H1 (cell line): ENCODE measurements around the gene LBP. TPM values are rescaled to one million over a fixed set of nuclear protein-coding genes. Genes with fewer than 3 reads are reported as not detected.

Source experiments
- CTCF ChIA-PET: fragments of 300-600 bp; sonication (Branson Sonifier 250); formaldehyde crosslinking; loops from one replicate; lab custom pipeline; 2021; ENCODE audit not compliant: partially characterized antibody; lab: Charles Lee
- POLR2A ChIA-PET: fragments of 300-600 bp; sonication (Branson Sonifier 250); formaldehyde crosslinking; loops from one replicate; lab custom pipeline; 2021; ENCODE audit warnings: inconsistent platforms; ENCODE audit not compliant: partially characterized antibody; lab: Charles Lee
- DNase-seq, 2 experiments: peaks; one replicate each; pipeline versions ENCODE4 v3.0.0 to v3.0.0-alpha.2; 2010 to 2022; ENCODE audit warnings: low spot score in 2 of 2, low read depth in 1 of 2, mixed read lengths in 1 of 2
- FAIRE-seq: peaks from 2 replicates; lab custom pipeline; 2011; peaks lifted over from hg19 to GRCh38; lab: Jason Lieb, UNC
- H2AFZ ChIP-seq: 2 replicates; pipeline ENCODE4 v1.8.1; 2012; ENCODE audit warnings: low read length, inconsistent platforms
- H2AK5ac ChIP-seq: 2 replicates; pipeline ENCODE4 v1.6.1; 2013; ENCODE audit warnings: low read depth, low read length
- H2BK120ac ChIP-seq: replicated peaks from 2 replicates; pipeline ENCODE3; 2013; ENCODE audit warnings: low read depth, low read length, inconsistent platforms
- H2BK12ac ChIP-seq: 2 replicates; pipeline ENCODE4 v1.6.1; 2013; ENCODE audit warnings: low read depth, low read length
- H2BK15ac ChIP-seq: 2 replicates; pipeline ENCODE4 v1.6.1; 2013; ENCODE audit warnings: low read length
- H2BK20ac ChIP-seq: 2 replicates; pipeline ENCODE4 v1.6.1; 2013; ENCODE audit warnings: low read length
- H2BK5ac ChIP-seq: 2 replicates; pipeline ENCODE4 v1.6.1; 2013; ENCODE audit warnings: low read depth, low read length
- H3K14ac ChIP-seq: 2 replicates; pipeline ENCODE4 v1.6.1; 2013; ENCODE audit warnings: inconsistent platforms; ENCODE audit not compliant: insufficient read length
- H3K18ac ChIP-seq: 2 replicates; pipeline ENCODE4 v1.6.1; 2013; ENCODE audit warnings: low read length; ENCODE audit errors: extremely low read depth
- H3K23ac ChIP-seq: 2 replicates; pipeline ENCODE4 v1.6.1; 2013; ENCODE audit warnings: inconsistent platforms; ENCODE audit not compliant: insufficient read length
- H3K23me2 ChIP-seq: 2 replicates; pipeline ENCODE4 v1.6.1; 2013; ENCODE audit warnings: low read depth, low read length
- H3K27ac ChIP-seq: 2 replicates; pipeline ENCODE4 v1.6.1; 2011; ENCODE audit warnings: low read depth, low read length, inconsistent platforms
- H3K27me3 ChIP-seq, 4 experiments: replicated peaks in 1 of 4; 1 replicate in 1 of 4; 2 replicates in 3 of 4; pipeline versions ENCODE4 v1.6.1 to v1.8.1; 2011 to 2013; ENCODE audit warnings: low read length in 3 of 4, mild to moderate bottlenecking in 3 of 4, inconsistent platforms in 2 of 4, mixed read lengths in 2 of 4, moderate library complexity in 1 of 4; ENCODE audit not compliant: control insufficient read depth in 3 of 4, insufficient read depth in 3 of 4; ENCODE audit errors: extremely low read depth in 1 of 4
- H3K36me3 ChIP-seq, 4 experiments: 2 replicates each; pipeline versions ENCODE4 v1.6.1 to v1.8.1; 2011 to 2013; ENCODE audit warnings: mild to moderate bottlenecking in 4 of 4, low read length in 3 of 4, moderate library complexity in 2 of 4, control low read depth in 1 of 4, inconsistent platforms in 1 of 4; ENCODE audit not compliant: insufficient read depth in 4 of 4, control insufficient read depth in 2 of 4
- H3K4ac ChIP-seq: replicated peaks from 2 replicates; pipeline ENCODE3; 2013; ENCODE audit warnings: low read length, low read depth, mixed read lengths, inconsistent platforms; ENCODE audit not compliant: insufficient read length
- H3K4me1 ChIP-seq, 4 experiments: replicated peaks in 1 of 4; 1 replicate in 1 of 4; 2 replicates in 3 of 4; pipeline versions ENCODE4 v1.6.1 to v1.8.1; 2011 to 2013; ENCODE audit warnings: low read length in 3 of 4, inconsistent platforms in 2 of 4, mixed read lengths in 1 of 4; ENCODE audit not compliant: insufficient read depth in 4 of 4, control insufficient read depth in 3 of 4
- H3K4me2 ChIP-seq, 2 experiments: 2 replicates each; pipeline versions ENCODE4 v1.6.1 to v1.8.1; 2011 to 2013; ENCODE audit warnings: low read depth in 2 of 2, low read length in 2 of 2, control low read depth in 1 of 2, inconsistent platforms in 1 of 2, mild to moderate bottlenecking in 1 of 2; ENCODE audit not compliant: insufficient read depth in 1 of 2
- H3K4me3 ChIP-seq, 4 experiments: fragments of 200-600, 300-600 bp in 1 of 4; sonication (generic), shearing (Covaris generic), sonication (Bioruptor Twin) in 1 of 4; 2 replicates each; pipeline versions ENCODE4 v1.5.1 to v1.8.1; 2011 to 2016; ENCODE audit warnings: low read length in 4 of 4, low read depth in 3 of 4, control low read depth in 2 of 4, inconsistent platforms in 2 of 4, mild to moderate bottlenecking in 2 of 4, mixed read lengths in 1 of 4, moderate library complexity in 1 of 4; ENCODE audit not compliant: insufficient read depth in 2 of 4; ENCODE audit errors: extremely low read depth in 1 of 4
- H3K56ac ChIP-seq: replicated peaks from 2 replicates; pipeline ENCODE3; 2013; ENCODE audit warnings: low read depth, mild to moderate bottlenecking, mixed read lengths, low read length, inconsistent platforms; ENCODE audit not compliant: insufficient read length
- H3K79me1 ChIP-seq: 2 replicates; pipeline ENCODE4 v1.6.1; 2013; ENCODE audit warnings: low read depth, low read length, control low read depth
- H3K79me2 ChIP-seq, 2 experiments: 2 replicates each; pipeline versions ENCODE4 v1.6.1 to v1.8.1; 2012 to 2013; ENCODE audit warnings: low read length in 2 of 2, mild to moderate bottlenecking in 2 of 2, inconsistent platforms in 1 of 2; ENCODE audit not compliant: insufficient read depth in 2 of 2, control insufficient read depth in 1 of 2
- H3K9ac ChIP-seq, 4 experiments: replicated peaks in 1 of 4; 1 replicate in 1 of 4; 2 replicates in 3 of 4; pipeline versions ENCODE4 v1.6.1 to v1.8.1; 2011 to 2013; ENCODE audit warnings: low read depth in 3 of 4, low read length in 3 of 4, control low read depth in 2 of 4, mild to moderate bottlenecking in 2 of 4, moderate library complexity in 2 of 4, inconsistent platforms in 1 of 4; ENCODE audit errors: extremely low read depth in 1 of 4
- H3K9me3 ChIP-seq, 2 experiments: 2 replicates each; pipeline versions ENCODE4 v1.6.1 to v1.8.1; 2012 to 2013; ENCODE audit warnings: mild to moderate bottlenecking in 2 of 2, moderate library complexity in 2 of 2, control low read depth in 1 of 2, inconsistent platforms in 1 of 2, low read depth in 1 of 2, low read length in 1 of 2, mixed read lengths in 1 of 2; ENCODE audit not compliant: insufficient read depth in 2 of 2
- H4K20me1 ChIP-seq, 2 experiments: replicated peaks in 1 of 2; 2 replicates each; pipeline versions ENCODE3 to v1.8.1; 2011 to 2013; ENCODE audit warnings: inconsistent platforms in 2 of 2, low read length in 2 of 2, mild to moderate bottlenecking in 1 of 2; ENCODE audit not compliant: insufficient read depth in 2 of 2, control insufficient read depth in 1 of 2
- H4K5ac ChIP-seq: 2 replicates; pipeline ENCODE4 v1.6.1; 2013; ENCODE audit warnings: low read length, low read depth, mixed read lengths, inconsistent platforms; ENCODE audit not compliant: insufficient read length
- H4K8ac ChIP-seq: 2 replicates; pipeline ENCODE4 v1.8.0; 2013; ENCODE audit warnings: mild to moderate bottlenecking, moderate library complexity, low read length, inconsistent platforms; ENCODE audit not compliant: insufficient read depth; ENCODE audit errors: extremely low read depth
- H4K91ac ChIP-seq: replicated peaks from 2 replicates; pipeline ENCODE3; 2013; ENCODE audit warnings: low read length, mixed read lengths, inconsistent platforms; ENCODE audit not compliant: insufficient read length
- CEBPB ChIP-seq: IDR thresholded peaks from 2 replicates; pipeline ENCODE4 v1.6.1; 2012; ENCODE audit warnings: low read depth, low read length
- CHD1 ChIP-seq: IDR thresholded peaks from 2 replicates; pipeline ENCODE4 v1.6.1; 2012; ENCODE audit warnings: low read depth, low read length, improper control_type of control experiment
- CTBP2 ChIP-seq: IDR thresholded peaks from 2 replicates; pipeline ENCODE4 v1.7.0; 2011; ENCODE audit warnings: borderline replicate concordance, mild to moderate bottlenecking, moderate library complexity, mixed read lengths, low read length; ENCODE audit not compliant: insufficient read depth, insufficient read length
- EGR1 ChIP-seq: IDR thresholded peaks from 2 replicates; pipeline ENCODE4 v1.6.1; 2011; ENCODE audit warnings: low read depth, low read length, borderline replicate concordance
- GTF2F1 ChIP-seq: IDR thresholded peaks from 2 replicates; pipeline ENCODE4 v1.6.1; 2012; ENCODE audit warnings: low read depth, low read length, improper control_type of control experiment, borderline replicate concordance
- HDAC2 ChIP-seq, 2 experiments: fragments of 300-600 bp in 1 of 2; sonication (generic) in 1 of 2; IDR thresholded peaks; 2 replicates each; pipeline ENCODE4 v1.6.1; 2011 to 2012; ENCODE audit warnings: low read depth in 2 of 2, low read length in 2 of 2, mild to moderate bottlenecking in 2 of 2, moderate library complexity in 2 of 2, borderline replicate concordance in 1 of 2, inconsistent platforms in 1 of 2
- POLR2A ChIP-seq, 2 experiments: IDR thresholded peaks; 1 replicate in 1 of 2; 2 replicates in 1 of 2; pipeline ENCODE4 v1.6.1; 2011; ENCODE audit warnings: low read depth in 2 of 2, low read length in 2 of 2, mild to moderate bottlenecking in 2 of 2; ENCODE audit errors: control extremely low read depth in 1 of 2
- RBBP5 ChIP-seq: IDR thresholded peaks from 2 replicates; pipeline ENCODE4 v1.7.1; 2012; ENCODE audit warnings: low read depth, mild to moderate bottlenecking, inconsistent platforms, low read length, moderate library complexity, borderline replicate concordance
- SIN3A ChIP-seq, 2 experiments: IDR thresholded peaks in 1 of 2; conservative IDR thresholded peaks in 1 of 2; 2 replicates each; pipeline ENCODE4 v1.6.1; 2011 to 2012; ENCODE audit warnings: low read length in 2 of 2, improper control_type of control experiment in 1 of 2, low read depth in 1 of 2, mild to moderate bottlenecking in 1 of 2
- SIRT6 ChIP-seq: IDR thresholded peaks from one replicate; pipeline ENCODE4 v1.7.1; 2012; ENCODE audit warnings: low read length, inconsistent platforms
- SP1 ChIP-seq: IDR thresholded peaks from 2 replicates; pipeline ENCODE4 v1.6.1; 2011; ENCODE audit warnings: low read depth, low read length
- TAF1 ChIP-seq: IDR thresholded peaks from 2 replicates; pipeline ENCODE4 v1.6.1; 2011; ENCODE audit warnings: mild to moderate bottlenecking, low read depth, low read length
- TBP ChIP-seq: IDR thresholded peaks from 2 replicates; pipeline ENCODE4 v1.6.1; 2011; ENCODE audit warnings: low read depth, low read length, improper control_type of control experiment
- TEAD4 ChIP-seq: IDR thresholded peaks from 2 replicates; pipeline ENCODE4 v1.6.1; 2012; ENCODE audit warnings: low read depth, low read length, inconsistent platforms, mixed read lengths
- WGBS, 2 experiments: shearing (Covaris generic) in 1 of 2; methylation state at CpG; one replicate each; pipeline versions ENCODE4 v1.1.6 to v1.1.7; 2013 to 2015; ENCODE audit warnings: low lambda C conversion rate in 2 of 2, mixed read lengths in 2 of 2, inconsistent platforms in 1 of 2, low coverage in 1 of 2, missing lambda C conversion rate in 1 of 2; ENCODE audit not compliant: insufficient replicate concordance in 2 of 2, insufficient coverage in 1 of 2, insufficient read length in 1 of 2; ENCODE audit errors: extremely low coverage in 1 of 2, missing lambda C conversion rate in 1 of 2; 5-methylcytosine and 5-hydroxymethylcytosine counted together
- polyA plus RNA-seq, 7 experiments: library from polyadenylated mRNA; depleted of rRNA in 3 of 7; stranded (reverse) in 5 of 7; unstranded in 2 of 7; fragments of >200 nt in 5 of 7; fragments of 200-250 nt in 2 of 7; gene quantifications; 1 replicate in 5 of 7; 2 replicates in 1 of 7; 4 replicates in 1 of 7; pipeline versions ENCODE4 v1.2.1 to v1.2.3, GENCODE V29; 2011 to 2013; ENCODE audit warnings: missing spikeins in 2 of 7, mixed read lengths in 2 of 7
- total RNA-seq: library from RNA; stranded (reverse); fragmentation: NEBNext Ultra II Directional; extraction: Animal tissue kit (Norgen Biotek cat#: 25700); gene quantifications from 2 replicates; pipeline ENCODE4 v1.2.1, GENCODE V29; 2021
- TF ChIP-seq, protein P1 (sequence below): IDR thresholded peaks from 2 replicates; pipeline ENCODE4 v1.6.1; 2012; ENCODE audit warnings: inconsistent platforms

LBP gene
- total and polyA plus RNA-seq, 2 of the 8 experiments (the other 6 are each of a cell fraction or from before 2014, with no cell fraction given), result 0.60 to 0.63 TPM

DNA sequence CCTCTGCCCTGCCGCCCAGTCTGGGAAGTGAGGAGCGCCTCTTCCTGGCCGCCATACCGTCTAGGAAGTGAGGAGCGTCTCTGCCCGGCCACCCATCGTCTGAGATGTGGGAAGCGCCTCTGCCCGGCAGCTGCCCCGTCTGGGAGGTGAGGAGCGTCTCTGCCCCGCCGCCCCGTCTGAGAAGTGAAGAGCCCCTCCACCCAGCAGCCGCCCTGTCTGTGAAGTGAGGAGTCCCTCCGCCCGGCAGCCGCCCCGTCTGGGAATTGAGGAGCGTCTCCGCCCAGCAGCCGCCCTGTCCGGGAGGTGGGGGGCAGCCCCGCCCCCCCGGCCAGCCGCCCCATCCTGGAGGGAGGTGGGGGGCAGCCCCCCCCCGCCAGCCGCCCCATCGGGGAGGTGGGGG is 61.0 kb downstream of the LBP start:
- CTCF ChIA-PET, result interaction anchor here (1.5 to 16.7 kb wide), 7 partner anchors 14 to 78 kb away, joined by 3 to 231 read pairs (median 14); no protein-coding TSS in a partner anchor
- H3K9ac ChIP-seq, result no peak overlapping the region
- H3K27ac ChIP-seq, result no peak overlapping the region
- no peak overlapping the region for H2AK5ac ChIP-seq
- TF ChIP-seq TAF1 (no peak), RBBP5 (no peak), TBP (no peak), HDAC2 (IDR thresholded peaks at IDR 0.05; ENCODE audit: borderline replicate concordance in 1 of 2, low read depth in 2 of 2, low read length in 2 of 2) (no peak), POLR2A (IDR thresholded peaks at IDR 0.05; ENCODE audit: control extremely low read depth in 1 of 2, low read depth in 2 of 2, low read length in 2 of 2) (no peak), CEBPB (no peak), SIN3A (conservative IDR thresholded peaks at IDR 0.05 in 1 of 2, IDR thresholded peaks at IDR 0.05 in 1 of 2; ENCODE audit: low read depth in 1 of 2, low read length in 2 of 2) (no peak), SP1 (no peak), CTBP2 (no peak), SIRT6 (no peak), CHD1 (no peak), TEAD4 (no peak), EGR1 (no peak), GTF2F1 (no peak)
- TF ChIP-seq, protein P1, sequence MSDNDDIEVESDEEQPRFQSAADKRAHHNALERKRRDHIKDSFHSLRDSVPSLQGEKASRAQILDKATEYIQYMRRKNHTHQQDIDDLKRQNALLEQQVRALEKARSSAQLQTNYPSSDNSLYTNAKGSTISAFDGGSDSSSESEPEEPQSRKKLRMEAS, result no peak
- H2BK120ac ChIP-seq, result no peak overlapping the region
- H3K56ac ChIP-seq, result no peak overlapping the region
- no peaks in the 10 kb centered on the region for H3K23me2 ChIP-seq
- H4K5ac ChIP-seq, result no peak overlapping the region
- no peaks in the 10 kb centered on the region for H3K27me3 ChIP-seq
- H2BK5ac ChIP-seq, result no peak overlapping the region
- no peak overlapping the region for H4K8ac ChIP-seq
- H2AFZ ChIP-seq, result no peak overlapping the region
- no peak overlapping the region for H2BK20ac ChIP-seq
- H3K4ac ChIP-seq, result no peak overlapping the region
- no peak overlapping the region for H2BK15ac ChIP-seq
- POLR2A ChIA-PET, result interaction anchor here (1.1 to 1.9 kb wide), 2 partner anchors 23 to 27 kb away, joined by 3 to 9 read pairs; partner anchors contain the start of gene SNHG17
- no peak for DNase-seq
- 96% methylated on average over 4 of the region's 29 CpGs; no CpG with 5 or more reads in 1 of the 2 experiments for WGBS, 2 experiments
- peaks cover 6 to 15% of the 10 kb centered on the region in 2 experiments; a peak in 2 of 4 replicates for H3K9me3 ChIP-seq
- H3K4me3 ChIP-seq, result no peak overlapping the region
- H2BK12ac ChIP-seq, result no peak overlapping the region
- no peak overlapping the region for H3K18ac ChIP-seq
- H3K4me1 ChIP-seq, result peaks cover 0 to 3% (median 0%) of the 10 kb centered on the region in 4 experiments; a peak in 1 of 7 replicates
- H3K79me1 ChIP-seq, result no peaks in the 10 kb centered on the region
- H3K4me2 ChIP-seq, result no peak overlapping the region
- no peak overlapping the region for H3K23ac ChIP-seq
- no peaks in the 10 kb centered on the region for H3K36me3 ChIP-seq
- FAIRE-seq, result no peak
- no peak overlapping the region for H4K91ac ChIP-seq
- H4K20me1 ChIP-seq, result no peaks in the 10 kb centered on the region
- no peaks in the 10 kb centered on the region for H3K79me2 ChIP-seq
- H3K14ac ChIP-seq, result no peak overlapping the region
